Measurements from ENCODE around the gene KIAA1217. TPM values are rescaled to one million over a fixed set of nuclear protein-coding genes. Genes with fewer than 3 reads are reported as not detected.

The KIAA1217 gene
- not detected in 2 replicates for total RNA-seq (2011; cell fraction: chromatin; rRNA removed; ENCODE audit: low replicate concordance)
- 0.39 TPM in 1 of 2 replicates, not detected in the other for total RNA-seq (2011; cell fraction: nucleolus; rRNA removed)
- not detected in 2 replicates for total RNA-seq (2011; cell fraction: nucleoplasm; rRNA removed)
- total RNA-seq (2014; rRNA removed) (not detected in 2 replicates), total RNA-seq (2014; rRNA removed; fragmentation: Illumina TruSeq; extraction: Trizol) (not detected in 2 replicates), total RNA-seq (2015; rRNA removed; fragmentation: Illumina TruSeq; extraction: Trizol) (not detected in 2 replicates), total RNA-seq (2021) (0.04 and 0.20 TPM in 2 replicates), polyA plus RNA-seq (2011; rRNA removed) (not detected in 2 replicates), polyA plus RNA-seq (2014; fragmentation: Illumina TruSeq; extraction: Trizol) (not detected in 2 replicates), polyA plus RNA-seq (2014; fragmentation: Nextera tagmentation; extraction: Ambion mirVana) (not detected), polyA plus RNA-seq (2014; rRNA removed) (not detected in 2 replicates), polyA minus RNA-seq (2011; rRNA and poly(A)+ RNA removed) (not detected in 2 replicates), Bru-seq, nascent RNA (percentile 7 among the genes with signal in this experiment), BruChase-seq, experiment 1, labeled RNA remaining after a 2-hour chase (percentile 5 among the genes with signal in this experiment), BruChase-seq, experiment 2, labeled RNA remaining after a 6-hour chase (percentile 7 among the genes with signal in this experiment)
- not detected in 2 replicates for polyA plus RNA-seq (2011; cell fraction: cytosol; rRNA removed)
- polyA plus RNA-seq (2011; cell fraction: nucleus; rRNA removed), result not detected in 2 replicates
- polyA plus RNA-seq (2012), result 0.01 and 0.03 TPM in 2 replicates
- polyA minus RNA-seq (2011; cell fraction: cytosol; rRNA and poly(A)+ RNA removed), result not detected in 2 replicates
- not detected in 2 replicates for polyA minus RNA-seq (2011; cell fraction: nucleus; rRNA and poly(A)+ RNA removed)
- long read RNA-seq, experiment 1, result 0 reads
- long read RNA-seq, experiment 2, result 0 reads
- long read RNA-seq, experiment 3, result 0 reads

GRCh38 chr10:24208661-24209431, at the start of gene KIAA1217:
Gene KIAA1217, plus strand, starts transcription at chr10:24209138. Its CDS starts 56 bp downstream, at chr10:24209194.
- Histone ChIP-seq H3K9me3 (replicated peaks; ENCODE audit: control insufficient read depth, insufficient read depth, low read depth, low read length) (no peaks in the 10 kb centered on the region), H3K9me1 (ENCODE audit: control insufficient read depth, insufficient read depth, low read length) (no peaks in the 10 kb centered on the region), H3K4me2 (ENCODE audit: insufficient read depth, low read length) (no peak within 1 kb of the TSS), H4K20me1 (replicated peaks; ENCODE audit: control insufficient read depth, insufficient read depth, low read length) (no peaks in the 10 kb centered on the region), H3K27me3 (ENCODE audit: control insufficient read depth in 2 of 2, insufficient read depth in 2 of 2, low read length in 2 of 2) (peaks cover 0 to 4% of the 10 kb centered on the region in 2 experiments; a peak in 1 of 5 replicates), H3K9ac (ENCODE audit: insufficient read depth in 1 of 2, low read depth in 2 of 2, low read length in 2 of 2) (no peak within 1 kb of the TSS), H3K4me1 (replicated peaks in 1 of 2; ENCODE audit: control insufficient read depth in 2 of 2, insufficient read depth in 2 of 2, low read length in 2 of 2) (no peaks in the 10 kb centered on the region), H3K4me3 (no peak within 1 kb of the TSS), H3K79me2 (ENCODE audit: control insufficient read depth, insufficient read depth, low read length) (no peaks in the 10 kb centered on the region), H2AFZ (ENCODE audit: low read depth, low read length) (no peak within 1 kb of the TSS), H3K27ac (ENCODE audit: extremely low read depth, low read depth, low read length) (no peak within 1 kb of the TSS), H3K36me3 (ENCODE audit: control insufficient read depth, insufficient read depth, low read length) (no peaks in the 10 kb centered on the region)
- BruUV-seq (replicated peaks), result no TSS peak
- in situ Hi-C loops (cut with MboI) (loop anchor here (25.0 kb wide), 1 partner anchor 897 kb away; no protein-coding TSS in a partner anchor), intact Hi-C loops (cut with micrococcal nuclease) (no loop called here)
- ATAC-seq (no peak), DNase-seq (ENCODE audit: extremely low read depth in 1 of 4, low spot score in 3 of 4) (no peak), FAIRE-seq (no peak)
- no peak for TF ChIP-seq KDM1A (IDR thresholded peaks at IDR 0.05)
- TF ChIP-seq ZBTB9 (CRISPR knock-in tag; IDR thresholded peaks at IDR 0.05), result no peak
- no peak for TF ChIP-seq NCOR1 (IDR thresholded peaks at IDR 0.05)
- TF ChIP-seq EP300 (IDR thresholded peaks at IDR 0.05; ENCODE audit: low read length), result no peak
- no peak for TF ChIP-seq TBP (optimal IDR thresholded peaks at IDR 0.05; ENCODE audit: low read depth, low read length)
- no peak for TF ChIP-seq ZNF12 (CRISPR knock-in tag; IDR thresholded peaks at IDR 0.05)
- TF ChIP-seq CSDE1 (IDR thresholded peaks at IDR 0.05), result no peak
- TF ChIP-seq GTF2E2 (tag; IDR thresholded peaks at IDR 0.05), result no peak
- ChIA-PET CTCF (ENCODE audit: low intra/inter-chr PET ratio) (no interaction called here), POLR2A (interaction anchor here (0.9 kb wide), 1 partner anchor 11 kb away, joined by 3 read pairs; no protein-coding TSS in a partner anchor)
- 2% methylated on average over 17 of the region's 34 CpGs for WGBS (ENCODE audit: insufficient coverage, low coverage, missing lambda C conversion rate)
